Measurements from ENCODE around the gene SUSD4.
"Not testable (repeated sequence)": the region's sequence is repeated elsewhere in the genome, so short reads cannot be mapped to it uniquely, and the experiment has no call there.

The SUSD4 gene

GRCh38 chr1:223257856-223258550 is 106.0 kb downstream of the SUSD4 start:
- Histone ChIP-seq H3K4me1 (no peaks in the 10 kb centered on the region), H3K9me3 (no peaks in the 10 kb centered on the region), H3K4me3 (no peak overlapping the region), H3K36me3 (replicated peaks) (no peaks in the 10 kb centered on the region), H3K27me3 (ENCODE audit: low read depth) (no peaks in the 10 kb centered on the region; the same call in 1 of the 2 replicates)
- in situ Hi-C loops (cut with MboI; ENCODE audit: low sequenced_read_pairs), result no loop called here
- DNase-seq (ENCODE audit: low spot score in 2 of 2), result no peak

- H3K9me3 ChIP-seq, result no peaks in the 10 kb centered on the region
- H3K4me3 ChIP-seq, result no peak overlapping the region
- H3K4me1 ChIP-seq, result no peaks in the 10 kb centered on the region
- DNase-seq (ENCODE audit: low spot score in 2 of 2), result no peak
- no peaks in the 10 kb centered on the region; the same call in 1 of the 2 replicates for H3K27me3 ChIP-seq (ENCODE audit: low read depth)
- in situ Hi-C loops (cut with MboI; ENCODE audit: low sequenced_read_pairs), result no loop called here
- no peaks in the 10 kb centered on the region for H3K36me3 ChIP-seq (replicated peaks)
These were observed 107.9 kb downstream of the SUSD4 start for GRCh38 chr1:223256034-223256433.

- Histone ChIP-seq H3K4me1 (no peaks in the 10 kb centered on the region), H3K4me3 (no peak overlapping the region), H3K36me3 (replicated peaks) (no peaks in the 10 kb centered on the region), H3K9me3 (no peaks in the 10 kb centered on the region), H3K27me3 (ENCODE audit: low read depth) (no peaks in the 10 kb centered on the region; the same call in 1 of the 2 replicates)
- no peak for DNase-seq (ENCODE audit: low spot score in 2 of 2)
- in situ Hi-C loops (cut with MboI; ENCODE audit: low sequenced_read_pairs), result no loop called here
These were observed 110.1 kb downstream of the SUSD4 start for GRCh38 chr1:223253916-223254315.

GRCh38 chr1:223251387-223251786 is 112.6 kb downstream of the SUSD4 start:
- H3K36me3 ChIP-seq (replicated peaks); H3K9me3 ChIP-seq; H3K4me1 ChIP-seq; in situ Hi-C loops (cut with MboI; ENCODE audit: low sequenced_read_pairs); H3K27me3 ChIP-seq (ENCODE audit: low read depth); DNase-seq (ENCODE audit: low spot score in 2 of 2); H3K4me3 ChIP-seq: not testable (repeated sequence)

GRCh38 chr1:223250632-223251015 is 113.4 kb downstream of the SUSD4 start:
- Histone ChIP-seq H3K27me3 (ENCODE audit: low read depth) (no peaks in the 10 kb centered on the region; the same call in 1 of the 2 replicates), H3K4me3 (no peak overlapping the region), H3K9me3 (no peaks in the 10 kb centered on the region), H3K4me1 (no peaks in the 10 kb centered on the region), H3K36me3 (replicated peaks) (no peaks in the 10 kb centered on the region)
- no peak for DNase-seq (ENCODE audit: low spot score in 2 of 2)
- in situ Hi-C loops (cut with MboI; ENCODE audit: low sequenced_read_pairs), result no loop called here

- no peak overlapping the region for H3K4me3 ChIP-seq
- no peaks in the 10 kb centered on the region for H3K9me3 ChIP-seq
- DNase-seq (ENCODE audit: low spot score in 2 of 2), result no peak
- H3K27me3 ChIP-seq (ENCODE audit: low read depth), result no peaks in the 10 kb centered on the region; the same call in 1 of the 2 replicates
- no peaks in the 10 kb centered on the region for H3K36me3 ChIP-seq (replicated peaks)
- no peaks in the 10 kb centered on the region for H3K4me1 ChIP-seq
- in situ Hi-C loops (cut with MboI; ENCODE audit: low sequenced_read_pairs), result no loop called here
These were observed 113.9 kb downstream of the SUSD4 start for GRCh38 chr1:223249854-223250631.

- no peak overlapping the region for H3K4me3 ChIP-seq
- no peaks in the 10 kb centered on the region for H3K4me1 ChIP-seq
- no peaks in the 10 kb centered on the region for H3K27me3 ChIP-seq (ENCODE audit: low read depth)
- H3K9me3 ChIP-seq, result no peaks in the 10 kb centered on the region
- no peak for DNase-seq (ENCODE audit: low spot score in 2 of 2)
- H3K36me3 ChIP-seq (replicated peaks), result no peaks in the 10 kb centered on the region
- in situ Hi-C loops (cut with MboI; ENCODE audit: low sequenced_read_pairs), result no loop called here
These were observed 115.2 kb downstream of the SUSD4 start for GRCh38 chr1:223248770-223249140.

- DNase-seq (ENCODE audit: low spot score in 2 of 2), result no peak
- in situ Hi-C loops (cut with MboI; ENCODE audit: low sequenced_read_pairs), result no loop called here
- Histone ChIP-seq H3K4me1 (no peaks in the 10 kb centered on the region), H3K27me3 (ENCODE audit: low read depth) (no peaks in the 10 kb centered on the region), H3K4me3 (no peak overlapping the region), H3K9me3 (no peaks in the 10 kb centered on the region), H3K36me3 (replicated peaks) (no peaks in the 10 kb centered on the region)
These were observed 115.8 kb downstream of the SUSD4 start for GRCh38 chr1:223248001-223248769.

GRCh38 chr1:223246476-223247112 is 117.4 kb downstream of the SUSD4 start:
- Histone ChIP-seq H3K4me1 (no peaks in the 10 kb centered on the region), H3K27me3 (ENCODE audit: low read depth) (no peaks in the 10 kb centered on the region), H3K9me3 (no peaks in the 10 kb centered on the region), H3K4me3 (no peak overlapping the region), H3K36me3 (replicated peaks) (no peaks in the 10 kb centered on the region)
- no peak for DNase-seq (ENCODE audit: low spot score in 2 of 2)
- in situ Hi-C loops (cut with MboI; ENCODE audit: low sequenced_read_pairs), result no loop called here

GRCh38 chr1:223245983-223246382 is 118.0 kb downstream of the SUSD4 start:
- in situ Hi-C loops (cut with MboI; ENCODE audit: low sequenced_read_pairs), result no loop called here
- no peaks in the 10 kb centered on the region for H3K4me1 ChIP-seq

GRCh38 chr1:223245411-223245810 is 118.6 kb downstream of the SUSD4 start:
- H3K9me3 ChIP-seq, result no peaks in the 10 kb centered on the region
- H3K4me1 ChIP-seq, result no peaks in the 10 kb centered on the region
- H3K36me3 ChIP-seq (replicated peaks), result no peaks in the 10 kb centered on the region
- in situ Hi-C loops (cut with MboI; ENCODE audit: low sequenced_read_pairs), result no loop called here
- H3K4me3 ChIP-seq, result no peak overlapping the region
- H3K27me3 ChIP-seq (ENCODE audit: low read depth), result no peaks in the 10 kb centered on the region
- no peak for DNase-seq (ENCODE audit: low spot score in 2 of 2)

More at GRCh38 chr1:223245983-223246382, 118.0 kb downstream of the SUSD4 start:
- Histone ChIP-seq H3K9me3 (no peaks in the 10 kb centered on the region), H3K36me3 (replicated peaks) (no peaks in the 10 kb centered on the region), H3K27me3 (ENCODE audit: low read depth) (no peaks in the 10 kb centered on the region), H3K4me3 (no peak overlapping the region)
- DNase-seq (ENCODE audit: low spot score in 2 of 2), result no peak

- H3K4me1 ChIP-seq, result no peaks in the 10 kb centered on the region
- no peak overlapping the region for H3K4me3 ChIP-seq
- in situ Hi-C loops (cut with MboI; ENCODE audit: low sequenced_read_pairs), result no loop called here
- DNase-seq (ENCODE audit: low spot score in 2 of 2), result no peak
- no peaks in the 10 kb centered on the region for H3K36me3 ChIP-seq (replicated peaks)
- H3K9me3 ChIP-seq, result no peaks in the 10 kb centered on the region
- H3K27me3 ChIP-seq (ENCODE audit: low read depth), result no peaks in the 10 kb centered on the region
These were observed 119.4 kb downstream of the SUSD4 start for GRCh38 chr1:223244366-223245103.

- no peak for DNase-seq (ENCODE audit: low spot score in 2 of 2)
- no peaks in the 10 kb centered on the region for H3K36me3 ChIP-seq (replicated peaks)
- no peaks in the 10 kb centered on the region for H3K27me3 ChIP-seq (ENCODE audit: low read depth)
- in situ Hi-C loops (cut with MboI; ENCODE audit: low sequenced_read_pairs), result no loop called here
- no peaks in the 10 kb centered on the region for H3K9me3 ChIP-seq
- H3K4me3 ChIP-seq, result no peak overlapping the region
- no peaks in the 10 kb centered on the region for H3K4me1 ChIP-seq
These were observed 120.4 kb downstream of the SUSD4 start for GRCh38 chr1:223243441-223244050.

Data from HAP-1 (cell line).